ENCODE results near the gene RPP14.

The RPP14 gene

DNA sequence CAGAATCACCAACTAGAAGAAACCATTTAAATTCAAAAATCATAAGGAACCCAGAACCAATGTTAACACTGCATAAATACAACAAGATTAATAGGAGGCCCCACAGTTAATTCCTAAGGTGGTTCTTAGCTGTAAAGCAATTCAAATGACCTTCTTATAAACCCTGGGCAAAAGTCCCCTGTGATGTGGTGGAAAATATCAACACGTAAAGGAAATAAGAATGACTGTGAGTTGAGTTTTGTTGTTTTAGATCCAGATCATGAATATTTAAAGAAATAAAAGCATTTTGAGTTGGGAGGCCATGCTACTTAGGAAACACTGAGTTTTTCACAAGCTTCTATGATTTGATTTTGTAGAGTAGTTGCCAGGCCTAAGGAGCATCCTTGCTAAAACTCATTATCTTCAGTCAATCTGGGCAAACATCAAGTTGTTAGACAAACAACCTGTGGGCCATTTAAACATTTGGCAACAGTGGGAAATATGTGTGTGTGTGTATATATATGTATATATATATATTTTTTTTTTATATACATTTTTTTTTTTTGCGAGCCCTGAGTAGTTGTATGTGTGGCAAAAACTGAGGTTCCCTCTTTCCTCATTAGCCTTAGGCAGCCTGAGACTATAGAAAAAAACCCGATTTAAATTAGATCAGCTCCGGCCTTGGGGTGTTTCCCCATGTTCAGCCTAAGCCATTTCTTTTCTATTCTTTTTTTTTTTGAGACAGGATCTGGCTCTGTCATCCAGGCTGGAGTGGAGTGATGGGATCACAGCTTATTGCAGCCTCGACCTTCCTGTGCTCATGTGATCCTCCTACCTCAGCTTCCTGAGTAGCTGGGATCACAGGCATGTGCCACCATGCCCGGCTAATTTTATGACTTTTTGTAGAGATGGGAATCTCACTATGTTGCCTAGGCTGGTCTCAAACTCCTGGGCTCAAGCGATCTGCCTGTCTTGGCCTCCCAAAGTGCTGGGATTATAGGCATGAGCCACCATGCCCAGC, 18.6 kb downstream of the RPP14 start:
- H3K9me3 ChIP-seq (replicated peaks; ENCODE audit: insufficient read depth, low read length) = no peaks in the 10 kb centered on the region
- H3K79me2 ChIP-seq (ENCODE audit: low read length) = no peaks in the 10 kb centered on the region
- H3K27ac ChIP-seq (ENCODE audit: low read length) = no peak overlapping the region
- no peaks in the 10 kb centered on the region for H3K9me2 ChIP-seq (replicated peaks; ENCODE audit: insufficient read depth, low read length)
- no peak overlapping the region for H3K9ac ChIP-seq (ENCODE audit: low read length)
- no peak for DNase-seq
- H3K36me3 ChIP-seq (replicated peaks; ENCODE audit: insufficient read depth, low read length) = no peaks in the 10 kb centered on the region
- H3K4me1 ChIP-seq (ENCODE audit: low read length) = peaks cover 9% of the 10 kb centered on the region
- peak overlapping the region; percentile 22; the same call in 1 of the 2 replicates for H3K4me2 ChIP-seq (ENCODE audit: low read depth, low read length)
- 0 out of 2 replicates have a peak, but pooled peaks cover 2% of the 10 kb centered on the region for H4K20me1 ChIP-seq (ENCODE audit: insufficient read depth, low read length)
- H2AFZ ChIP-seq (ENCODE audit: low read length) = no peak overlapping the region
- no peaks in the 10 kb centered on the region for H3K27me3 ChIP-seq (replicated peaks; ENCODE audit: insufficient read depth, low read length)
- H3F3A ChIP-seq (ENCODE audit: insufficient read depth, low read length) = no peaks in the 10 kb centered on the region
- TF ChIP-seq, protein P1, sequence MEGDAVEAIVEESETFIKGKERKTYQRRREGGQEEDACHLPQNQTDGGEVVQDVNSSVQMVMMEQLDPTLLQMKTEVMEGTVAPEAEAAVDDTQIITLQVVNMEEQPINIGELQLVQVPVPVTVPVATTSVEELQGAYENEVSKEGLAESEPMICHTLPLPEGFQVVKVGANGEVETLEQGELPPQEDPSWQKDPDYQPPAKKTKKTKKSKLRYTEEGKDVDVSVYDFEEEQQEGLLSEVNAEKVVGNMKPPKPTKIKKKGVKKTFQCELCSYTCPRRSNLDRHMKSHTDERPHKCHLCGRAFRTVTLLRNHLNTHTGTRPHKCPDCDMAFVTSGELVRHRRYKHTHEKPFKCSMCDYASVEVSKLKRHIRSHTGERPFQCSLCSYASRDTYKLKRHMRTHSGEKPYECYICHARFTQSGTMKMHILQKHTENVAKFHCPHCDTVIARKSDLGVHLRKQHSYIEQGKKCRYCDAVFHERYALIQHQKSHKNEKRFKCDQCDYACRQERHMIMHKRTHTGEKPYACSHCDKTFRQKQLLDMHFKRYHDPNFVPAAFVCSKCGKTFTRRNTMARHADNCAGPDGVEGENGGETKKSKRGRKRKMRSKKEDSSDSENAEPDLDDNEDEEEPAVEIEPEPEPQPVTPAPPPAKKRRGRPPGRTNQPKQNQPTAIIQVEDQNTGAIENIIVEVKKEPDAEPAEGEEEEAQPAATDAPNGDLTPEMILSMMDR (IDR thresholded peaks at IDR 0.05; ENCODE audit: low read length) = no peak
- H3K4me3 ChIP-seq (ENCODE audit: low read length) = no peak overlapping the region

DNA sequence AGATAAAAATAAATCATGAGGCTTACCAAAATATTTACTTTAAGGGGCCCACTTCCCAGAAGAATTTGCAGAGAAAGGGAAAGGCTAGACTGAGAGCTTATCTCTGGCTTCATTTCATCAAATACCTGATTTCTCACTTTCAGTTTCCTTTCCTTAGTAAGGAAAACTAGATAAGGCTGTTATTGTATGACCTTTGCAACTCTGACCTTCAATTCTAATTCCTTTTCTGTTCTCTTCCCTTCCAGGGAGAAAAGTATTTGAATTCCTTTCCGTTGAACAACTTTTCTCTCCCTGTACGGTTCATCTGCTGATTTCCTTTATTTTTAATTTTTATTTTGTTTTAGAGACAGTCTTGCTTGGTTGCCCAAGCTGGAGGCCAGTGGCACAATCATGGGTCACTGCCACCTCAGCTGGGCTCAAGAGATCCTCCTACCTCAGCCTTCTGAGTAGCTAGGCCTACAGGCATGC, 19.5 kb downstream of the RPP14 start:
- H3K9ac ChIP-seq (ENCODE audit: low read length) = no peak overlapping the region
- no peaks in the 10 kb centered on the region for H3K36me3 ChIP-seq (replicated peaks; ENCODE audit: insufficient read depth, low read length)
- no peaks in the 10 kb centered on the region for H3K27me3 ChIP-seq (replicated peaks; ENCODE audit: insufficient read depth, low read length)
- peak overlapping the region; percentile 22; the same call in 1 of the 2 replicates for H3K4me2 ChIP-seq (ENCODE audit: low read depth, low read length)
- peaks cover 9% of the 10 kb centered on the region for H3K4me1 ChIP-seq (ENCODE audit: low read length)
- H3K27ac ChIP-seq (ENCODE audit: low read length) = no peak overlapping the region
- 0 out of 2 replicates have a peak, but pooled peaks cover 2% of the 10 kb centered on the region for H4K20me1 ChIP-seq (ENCODE audit: insufficient read depth, low read length)
- H3F3A ChIP-seq (ENCODE audit: insufficient read depth, low read length) = no peaks in the 10 kb centered on the region
- H3K79me2 ChIP-seq (ENCODE audit: low read length) = no peaks in the 10 kb centered on the region
- H2AFZ ChIP-seq (ENCODE audit: low read length) = no peak overlapping the region
- peak; percentile 36 for DNase-seq
- H3K9me3 ChIP-seq (replicated peaks; ENCODE audit: insufficient read depth, low read length) = no peaks in the 10 kb centered on the region
- no peaks in the 10 kb centered on the region for H3K9me2 ChIP-seq (replicated peaks; ENCODE audit: insufficient read depth, low read length)
- TF ChIP-seq, protein P1 (IDR thresholded peaks at IDR 0.05; ENCODE audit: low read length) = no peak
- TF ChIP-seq EZH2phosphoT487 (IDR thresholded peaks at IDR 0.05; ENCODE audit: low read length) = no peak
- no peak for TF ChIP-seq EZH2 (optimal IDR thresholded peaks at IDR 0.05; ENCODE audit: low read depth, low read length)
- no peak overlapping the region for H3K4me3 ChIP-seq (ENCODE audit: low read length)

DNA sequence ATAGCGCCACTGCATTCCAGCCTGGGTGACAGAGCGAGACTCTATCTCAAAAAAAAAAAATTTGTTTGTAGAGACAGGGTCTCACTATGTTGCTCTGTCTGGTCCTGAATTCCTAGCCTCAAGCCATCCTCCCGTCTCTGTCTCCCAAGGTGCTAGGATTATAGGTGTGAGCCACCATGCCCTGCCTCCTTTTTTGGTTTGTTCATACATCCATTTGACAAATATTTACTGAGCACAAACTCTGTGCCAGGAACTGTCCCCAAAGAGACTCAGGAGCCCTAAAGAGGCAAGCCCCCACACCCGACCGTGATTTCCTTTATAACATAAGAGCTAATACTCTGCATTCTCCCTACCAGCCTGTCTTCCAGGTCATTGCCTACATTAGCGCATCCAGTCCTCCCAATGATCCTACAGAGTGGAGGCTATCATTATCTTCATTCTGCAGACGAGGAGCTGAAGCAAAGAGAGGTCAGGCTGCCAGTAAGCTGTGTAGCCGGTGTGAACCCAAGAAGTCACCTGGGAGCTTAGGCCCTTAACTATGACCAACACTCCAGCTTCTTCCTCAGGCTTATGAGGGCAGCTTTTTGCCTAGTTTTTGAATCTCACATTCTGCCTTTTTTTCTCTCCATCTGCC, 20.3 kb downstream of the RPP14 start:
- Histone ChIP-seq H3F3A (ENCODE audit: insufficient read depth, low read length) (no peaks in the 10 kb centered on the region), H3K79me2 (ENCODE audit: low read length) (no peaks in the 10 kb centered on the region), H3K36me3 (replicated peaks; ENCODE audit: insufficient read depth, low read length) (no peaks in the 10 kb centered on the region), H2AFZ (ENCODE audit: low read length) (no peak overlapping the region), H3K9me3 (replicated peaks; ENCODE audit: insufficient read depth, low read length) (no peaks in the 10 kb centered on the region), H3K9ac (ENCODE audit: low read length) (no peak overlapping the region), H3K4me3 (ENCODE audit: low read length) (no peak overlapping the region), H3K27ac (ENCODE audit: low read length) (no peak overlapping the region), H3K9me2 (replicated peaks; ENCODE audit: insufficient read depth, low read length) (no peaks in the 10 kb centered on the region), H4K20me1 (ENCODE audit: insufficient read depth, low read length) (no peaks in the 10 kb centered on the region), H3K4me1 (ENCODE audit: low read length) (peaks cover 9% of the 10 kb centered on the region), H3K27me3 (replicated peaks; ENCODE audit: insufficient read depth, low read length) (no peaks in the 10 kb centered on the region), H3K4me2 (ENCODE audit: low read depth, low read length) (no peak overlapping the region)
- TF ChIP-seq, protein P1 (IDR thresholded peaks at IDR 0.05; ENCODE audit: low read length) = no peak
- TF ChIP-seq EZH2phosphoT487 (IDR thresholded peaks at IDR 0.05; ENCODE audit: low read length) = no peak
- no peak for TF ChIP-seq EZH2 (optimal IDR thresholded peaks at IDR 0.05; ENCODE audit: low read depth, low read length)
- DNase-seq = no peak
